Ramos (cell line): ENCODE results near the gene BNC2.

Experiments used
- in situ Hi-C: fragments of 300-500 bp; cut with MboI; formaldehyde crosslinking; loops from one replicate; pipeline ENCODE4 v1.14.3; 2022; ENCODE audit warnings: low sequenced_read_pairs; ENCODE audit not compliant: unreplicated experiment

BNC2 gene

GRCh38 chr9:16824545-16825330 lies 45.7 kb downstream of the BNC2 start:
- in situ Hi-C loops = no loop called here

GRCh38 chr9:16823906-16824305 lies 46.6 kb downstream of the BNC2 start:
- in situ Hi-C loops = no loop called here

DNA sequence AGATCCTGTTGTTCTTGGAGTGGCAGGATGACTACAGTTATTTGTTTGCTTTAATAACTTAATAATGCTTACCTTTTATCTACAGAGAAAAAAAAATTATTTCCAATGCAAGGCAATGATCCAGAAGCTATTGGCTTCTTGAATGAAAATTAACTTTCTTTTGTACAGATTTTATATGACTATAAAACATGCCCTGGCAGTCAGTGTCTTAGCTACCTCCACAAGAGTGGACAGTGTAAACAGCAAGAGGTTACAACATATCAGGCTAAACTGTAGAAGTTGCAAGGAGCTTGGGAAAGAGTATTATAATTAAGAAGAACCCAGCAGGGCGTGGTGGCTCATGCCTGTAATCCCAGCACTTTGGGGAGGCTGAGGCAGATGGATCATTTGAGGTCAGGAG lies 49.1 kb downstream of the BNC2 start:
- in situ Hi-C loops = no loop called here

DNA sequence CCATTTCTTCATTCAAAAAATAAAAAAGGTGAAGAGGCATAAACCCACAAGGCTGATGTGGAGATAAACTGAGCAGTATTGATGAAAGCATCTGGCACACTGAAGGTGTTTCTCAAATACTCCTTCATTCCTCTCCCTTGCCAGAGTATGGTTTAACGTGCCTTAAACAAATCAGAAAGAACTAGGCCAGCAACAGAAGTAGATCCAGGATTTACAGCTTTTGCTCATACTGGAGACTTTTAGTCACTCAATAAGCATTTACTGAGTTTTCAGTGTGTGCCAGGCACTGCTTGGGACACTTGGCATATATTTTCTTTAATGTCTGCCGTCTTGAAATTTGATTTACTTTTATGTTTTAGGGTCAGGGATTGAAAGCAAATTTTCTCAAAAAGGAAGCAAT lies 53.0 kb downstream of the BNC2 start:
- in situ Hi-C loops = no loop called here

- in situ Hi-C loops = no loop called here
Measured at GRCh38 chr9:16817002-16817401, 53.5 kb downstream of the BNC2 start.

- in situ Hi-C loops = no loop called here
Measured at GRCh38 chr9:16816011-16816410, 54.5 kb downstream of the BNC2 start.

- in situ Hi-C loops = no loop called here
Measured at GRCh38 chr9:16815079-16815478, 55.4 kb downstream of the BNC2 start.

- in situ Hi-C loops = no loop called here
Measured at GRCh38 chr9:16813838-16814237, 56.6 kb downstream of the BNC2 start.

GRCh38 chr9:16811987-16812685 lies 58.3 kb downstream of the BNC2 start:
- in situ Hi-C loops = no loop called here

- in situ Hi-C loops = no loop called here
Measured at GRCh38 chr9:16809912-16810610, 60.4 kb downstream of the BNC2 start.

DNA sequence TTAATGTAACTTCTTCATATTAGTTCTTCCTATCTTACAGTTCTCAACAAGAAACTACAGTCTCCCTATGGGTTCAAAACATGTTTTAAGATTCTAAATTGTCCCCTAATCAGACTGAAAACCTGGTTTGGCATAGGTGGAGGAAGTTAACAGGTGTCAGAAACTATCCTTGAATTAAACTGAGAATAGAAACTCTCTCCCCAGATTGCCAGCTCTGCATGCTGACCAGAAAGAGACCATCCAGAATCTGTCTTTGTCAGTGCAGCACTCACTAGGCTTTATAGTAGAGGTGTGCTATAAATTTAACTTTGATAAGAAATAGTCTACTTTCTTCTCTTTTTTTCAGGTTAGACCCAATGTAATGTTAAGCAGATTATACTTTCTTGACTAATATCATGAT lies 63.8 kb downstream of the BNC2 start:
- in situ Hi-C loops = no loop called here

DNA sequence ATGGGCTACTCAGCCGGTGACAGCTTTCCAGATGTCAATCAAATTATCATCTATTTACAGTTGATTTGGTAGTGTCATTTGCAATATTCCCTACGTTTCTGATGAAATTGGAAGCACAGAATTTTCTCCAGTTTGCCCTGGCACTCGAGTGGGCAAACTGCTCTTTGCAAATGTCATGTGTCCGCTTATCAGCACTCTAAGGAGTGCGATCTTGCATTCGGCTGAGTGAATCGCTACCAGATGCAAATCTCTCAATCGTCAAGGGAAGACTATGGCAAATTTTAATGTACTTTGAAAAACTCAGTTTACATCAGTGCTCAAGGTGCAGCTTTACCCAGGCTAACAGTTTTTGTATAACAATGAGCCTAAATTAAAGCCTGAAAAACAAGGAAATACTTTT lies 66.8 kb downstream of the BNC2 start:
- in situ Hi-C loops = no loop called here

- in situ Hi-C loops = no loop called here
Measured at GRCh38 chr9:16801871-16802466, 68.5 kb downstream of the BNC2 start.

- in situ Hi-C loops = no loop called here
Measured at GRCh38 chr9:16796304-16796825, 74.1 kb downstream of the BNC2 start.

- in situ Hi-C loops = no loop called here
Measured at GRCh38 chr9:16794871-16795639, 75.4 kb downstream of the BNC2 start.

GRCh38 chr9:16794103-16794502 lies 76.4 kb downstream of the BNC2 start:
- in situ Hi-C loops = no loop called here

DNA sequence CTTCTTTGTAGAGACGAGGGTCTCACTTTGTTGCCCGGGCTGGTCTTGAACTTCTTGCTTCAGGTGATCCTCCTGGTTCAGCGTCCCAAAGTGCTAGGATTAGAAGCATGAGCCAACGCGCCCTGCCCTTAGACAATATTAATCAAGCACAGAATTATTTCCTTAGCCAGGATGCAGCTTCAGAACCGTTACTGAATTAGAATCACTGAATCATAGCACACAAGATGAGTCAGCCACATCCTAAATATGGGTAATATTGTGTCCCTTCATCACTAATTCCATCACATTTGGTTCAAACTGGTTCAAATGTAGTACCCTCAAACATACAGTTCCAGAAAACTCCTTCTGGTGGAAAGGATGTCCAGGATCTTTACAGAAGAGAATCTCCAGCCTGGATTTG lies 82.7 kb downstream of the BNC2 start:
- in situ Hi-C loops = no loop called here

DNA sequence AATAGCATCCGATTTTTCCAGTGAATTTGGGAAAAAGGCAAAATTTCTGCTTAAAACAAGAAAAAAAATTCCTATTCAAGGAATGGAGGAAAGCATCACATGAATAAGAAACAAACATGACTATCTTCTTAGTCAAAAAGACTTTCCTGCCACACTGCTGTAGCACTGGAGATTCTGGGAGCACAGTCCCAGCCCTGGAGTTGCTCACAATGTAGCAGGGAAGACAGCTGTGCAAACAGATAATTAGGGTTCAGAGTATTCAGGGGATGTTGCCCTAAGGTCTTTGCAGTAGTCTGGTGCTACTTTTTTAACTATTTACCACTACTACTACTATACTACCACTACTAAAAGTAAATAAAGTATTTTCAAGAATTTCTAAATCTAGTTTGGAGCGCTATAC lies 86.5 kb downstream of the BNC2 start:
- in situ Hi-C loops = no loop called here

DNA sequence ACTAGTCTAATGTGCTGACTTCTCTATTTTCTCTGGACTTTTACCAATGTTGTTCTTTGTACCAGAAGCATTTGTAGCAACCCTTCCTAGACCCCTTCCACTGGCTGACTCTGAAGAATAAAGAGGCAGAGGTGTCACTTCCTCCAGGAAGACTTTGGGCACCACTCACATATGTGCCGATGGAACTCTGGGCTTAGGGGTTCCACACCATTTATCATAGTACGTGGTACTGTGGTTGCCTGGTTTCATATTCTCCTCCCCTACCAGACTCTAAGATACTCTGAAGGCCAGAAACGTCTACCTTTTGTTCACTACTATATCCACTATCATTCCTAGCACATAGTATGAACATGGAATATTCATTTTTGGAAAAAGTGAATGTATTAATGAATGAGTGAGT lies 88.0 kb downstream of the BNC2 start:
- in situ Hi-C loops = no loop called here

DNA sequence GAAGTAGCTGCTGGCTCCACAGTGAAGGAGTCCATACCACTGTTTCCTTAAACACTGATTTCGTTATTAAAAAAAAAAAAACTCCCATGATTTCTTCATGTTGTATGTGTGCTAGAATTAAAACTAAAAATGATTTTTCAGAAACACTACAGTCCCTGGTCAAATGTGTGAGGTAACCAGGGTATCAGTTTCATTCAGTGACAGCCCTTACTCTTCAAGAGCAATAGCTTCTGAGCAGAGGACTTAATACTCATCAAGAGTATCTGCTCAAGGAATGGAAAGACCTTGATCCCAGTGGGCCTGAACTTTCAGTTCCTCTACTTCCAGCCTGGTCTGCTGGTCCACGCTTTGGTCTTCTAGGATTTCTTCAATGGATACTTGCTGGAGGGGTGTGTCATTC lies 95.1 kb downstream of the BNC2 start:
- in situ Hi-C loops = no loop called here
